HK-2 (cell line): ENCODE results near the gene PLEKHA5.

Source experiments
- DNase-seq: peaks from one replicate; pipeline ENCODE4 v3.0.0-alpha.2; 2018; ENCODE audit not compliant: unreplicated experiment

Gene PLEKHA5

DNA sequence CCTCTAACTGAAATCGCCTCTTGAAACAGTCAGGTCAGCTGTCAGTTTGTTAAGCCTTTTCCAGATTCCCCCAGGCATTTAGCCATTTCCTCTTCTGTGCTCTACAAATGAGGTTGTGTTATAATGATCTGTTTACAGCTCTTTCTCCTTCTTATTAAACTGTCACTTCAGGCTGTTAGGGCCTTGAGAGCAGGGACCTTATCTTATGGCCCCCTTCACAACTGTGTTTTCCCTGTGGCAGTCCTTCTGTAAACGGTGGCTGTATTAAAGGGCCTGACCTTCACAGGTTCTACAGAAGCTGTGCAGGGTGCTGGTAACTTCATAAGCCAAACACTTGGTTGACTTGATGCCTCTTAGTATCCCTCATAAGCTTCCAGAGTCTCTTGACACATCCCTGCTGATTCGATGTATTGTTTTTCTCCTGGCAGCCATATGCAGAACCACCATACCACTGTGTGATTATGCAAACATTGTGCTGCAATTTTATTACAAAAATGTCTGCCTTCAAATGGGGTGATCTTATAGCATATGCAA, 104.7 kb downstream of the PLEKHA5 start:
- DNase-seq = no peak

DNA sequence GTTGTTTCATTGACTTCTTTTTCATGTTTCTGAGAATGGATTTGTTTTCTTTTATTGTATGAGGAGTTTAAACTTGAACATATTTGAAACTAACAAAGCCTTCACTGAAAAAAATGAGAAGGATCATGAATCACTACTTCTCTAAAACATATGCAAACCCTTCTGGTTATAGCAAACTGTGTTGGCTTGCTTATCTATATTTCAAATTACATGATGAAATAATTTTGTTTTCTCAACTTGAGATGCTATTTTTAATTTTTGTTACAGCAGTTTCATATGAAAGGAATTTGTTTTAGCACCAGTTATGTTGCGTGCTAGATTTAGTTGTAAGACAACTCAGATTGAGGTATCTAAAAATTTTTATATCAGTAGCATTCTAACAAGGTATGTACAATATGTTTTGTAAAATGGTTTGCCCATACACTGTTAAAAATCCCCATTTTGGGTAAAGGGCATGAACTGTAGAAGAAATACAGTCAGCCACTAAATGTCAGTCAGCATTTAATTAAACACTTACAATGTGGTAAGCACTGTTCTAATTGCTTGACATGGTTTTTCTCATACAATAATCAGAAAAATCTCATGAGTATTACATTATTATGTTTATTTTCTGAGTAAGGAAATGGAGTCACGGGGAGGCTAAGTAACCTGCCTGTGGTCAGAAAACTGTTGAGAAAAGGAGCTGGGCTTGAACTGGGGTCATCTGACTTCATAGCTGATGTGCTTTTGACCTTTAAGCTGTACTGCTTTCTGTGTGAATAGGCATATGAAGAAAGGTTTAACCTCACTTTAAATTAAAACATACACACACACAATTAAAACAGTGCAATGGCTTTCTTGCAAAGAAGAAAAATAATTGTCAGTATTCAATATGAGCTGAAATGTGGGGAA, 105.7 kb downstream of the PLEKHA5 start:
- DNase-seq = no peak

DNA sequence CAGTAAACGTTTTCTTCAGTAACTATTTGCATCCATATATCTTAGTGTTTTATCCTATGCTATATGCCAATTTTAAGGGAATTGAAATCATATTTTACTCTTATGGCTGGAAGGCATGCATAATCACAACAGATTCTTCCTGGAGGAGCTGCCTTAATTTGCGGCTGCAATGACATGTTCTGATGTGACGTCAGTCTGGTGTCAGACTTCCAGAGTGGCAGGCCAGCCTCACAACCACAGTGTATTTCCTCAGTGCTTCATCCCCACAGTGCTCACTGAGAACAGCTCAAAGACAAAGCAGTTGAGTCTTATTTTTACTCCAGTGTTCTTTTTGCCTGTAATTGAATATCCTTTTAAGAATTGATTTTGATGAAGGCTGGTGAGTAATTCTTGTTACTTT, 107.1 kb downstream of the PLEKHA5 start:
- no peak for DNase-seq

DNA sequence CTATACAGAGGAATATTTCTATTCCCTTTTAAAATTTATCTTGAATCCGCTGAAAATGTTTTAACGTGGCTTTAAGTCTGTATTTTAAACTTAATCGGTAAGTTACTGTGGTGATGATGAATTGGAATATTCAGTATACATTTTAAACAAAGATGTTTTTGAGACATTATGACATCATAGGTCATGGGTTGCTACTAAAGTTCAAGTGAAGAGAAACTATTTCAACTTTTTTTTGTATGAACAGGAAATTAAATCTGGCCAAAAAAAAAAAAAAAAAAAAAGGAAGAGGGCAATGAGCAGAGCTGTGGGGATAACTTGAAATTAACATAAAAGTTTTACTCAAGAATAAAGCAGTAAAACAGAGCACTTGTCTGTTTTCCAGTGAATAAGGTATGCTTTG, 109.0 kb downstream of the PLEKHA5 start:
- no peak for DNase-seq

DNA sequence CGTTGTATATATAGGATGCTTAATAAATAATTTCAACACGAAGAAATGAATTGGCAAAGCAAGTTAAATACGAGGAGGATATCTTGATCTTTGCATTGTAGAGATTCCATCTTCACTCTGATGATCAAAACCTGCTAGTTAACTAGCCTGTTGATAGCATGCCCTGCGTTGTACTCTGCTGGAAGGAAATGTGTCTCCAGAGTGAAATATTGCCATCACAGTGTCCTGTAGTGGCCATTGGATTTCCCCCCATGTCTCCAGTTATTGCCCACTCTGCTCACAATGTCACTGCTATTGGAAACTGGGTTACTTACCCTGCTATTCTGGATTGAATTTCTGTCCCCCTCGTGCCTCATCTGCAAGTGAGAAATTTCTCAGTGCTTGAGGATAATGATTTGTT, 109.6 kb downstream of the PLEKHA5 start:
- DNase-seq = no peak

DNA sequence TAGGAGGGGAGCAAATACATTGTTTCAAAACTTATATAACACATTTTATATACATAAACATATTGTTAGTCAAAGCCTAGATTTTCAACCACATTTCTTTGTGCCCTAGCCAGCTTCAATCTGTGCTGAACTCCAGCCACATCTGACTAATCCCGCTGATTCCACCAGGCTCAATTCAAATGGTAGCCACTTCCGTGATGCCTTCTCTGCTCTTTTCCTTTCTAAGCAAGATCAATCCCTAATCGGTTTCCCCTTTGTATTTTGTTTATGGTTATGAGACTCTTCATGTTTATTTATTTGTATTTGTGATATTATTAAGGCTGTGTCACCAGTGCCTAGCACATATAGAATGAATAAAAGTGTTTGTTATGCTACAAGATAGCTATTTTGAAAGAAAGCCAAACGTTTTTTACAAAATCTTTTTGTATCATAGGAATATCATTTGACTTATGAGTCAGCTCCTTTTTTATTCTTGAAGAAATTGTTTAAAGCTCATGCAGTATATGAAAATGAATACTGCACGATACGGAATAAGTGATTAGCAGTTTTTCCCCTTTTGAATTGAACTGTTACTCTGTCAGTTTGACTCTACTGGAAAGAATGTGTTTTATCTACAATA, 110.2 kb downstream of the PLEKHA5 start:
- no peak for DNase-seq

DNA sequence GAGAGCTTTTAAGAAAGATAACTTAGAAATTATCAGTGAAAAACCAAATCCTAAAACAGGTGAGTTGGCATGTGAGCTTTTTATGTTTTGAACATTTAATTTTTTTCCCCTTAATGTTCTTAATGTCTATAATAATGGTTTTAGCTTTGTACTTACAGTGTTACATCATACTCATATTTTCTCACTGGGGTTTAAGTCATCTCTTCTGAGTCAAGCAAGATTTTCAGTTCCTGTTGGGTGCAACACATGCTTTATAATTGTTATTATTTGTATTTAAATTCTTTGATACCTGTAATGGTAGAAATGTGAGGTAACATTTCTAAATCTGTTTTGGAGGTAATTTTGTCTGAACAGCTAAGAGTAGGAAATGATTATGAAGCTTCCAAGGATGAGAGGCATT, 113.0 kb downstream of the PLEKHA5 start:
- no peak for DNase-seq

DNA sequence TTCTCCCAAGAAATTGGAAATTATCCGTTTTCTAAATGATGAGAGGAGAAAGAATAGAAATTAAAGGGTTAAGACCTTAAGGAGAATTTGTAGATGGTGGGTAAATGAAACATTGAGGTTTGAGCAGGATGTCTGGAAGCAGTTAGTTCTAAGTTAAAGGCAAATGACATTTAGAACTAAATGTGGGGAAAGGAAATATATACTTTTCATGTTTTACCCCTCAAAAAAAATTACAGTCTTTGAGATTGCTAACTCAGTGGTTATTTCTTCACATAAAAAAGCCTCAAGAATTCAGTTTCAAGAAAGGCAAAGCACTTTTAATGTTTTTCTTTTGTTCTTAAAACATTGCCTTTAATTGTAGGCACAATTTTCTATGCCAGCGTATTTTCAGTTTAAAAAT, 114.0 kb downstream of the PLEKHA5 start:
- DNase-seq = no peak

DNA sequence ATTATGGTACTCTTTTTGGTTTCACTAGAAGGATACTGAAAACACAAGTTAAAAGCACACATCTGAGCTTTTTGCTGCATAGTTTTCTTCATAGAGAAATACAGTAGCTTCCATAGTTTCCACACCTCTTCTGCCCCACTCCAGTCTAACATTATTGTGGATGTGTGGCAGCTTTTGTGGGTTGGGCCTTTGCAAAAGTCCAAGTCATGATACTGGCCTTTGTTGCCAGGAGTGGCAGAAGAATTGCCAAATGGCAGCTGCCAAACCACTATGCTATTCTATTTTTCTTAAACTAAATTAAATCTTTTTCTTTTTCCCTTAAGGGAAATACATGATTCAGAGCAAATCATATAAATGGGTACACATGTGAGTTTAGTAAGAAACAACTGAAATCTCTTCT, 114.8 kb downstream of the PLEKHA5 start:
- DNase-seq = no peak

DNA sequence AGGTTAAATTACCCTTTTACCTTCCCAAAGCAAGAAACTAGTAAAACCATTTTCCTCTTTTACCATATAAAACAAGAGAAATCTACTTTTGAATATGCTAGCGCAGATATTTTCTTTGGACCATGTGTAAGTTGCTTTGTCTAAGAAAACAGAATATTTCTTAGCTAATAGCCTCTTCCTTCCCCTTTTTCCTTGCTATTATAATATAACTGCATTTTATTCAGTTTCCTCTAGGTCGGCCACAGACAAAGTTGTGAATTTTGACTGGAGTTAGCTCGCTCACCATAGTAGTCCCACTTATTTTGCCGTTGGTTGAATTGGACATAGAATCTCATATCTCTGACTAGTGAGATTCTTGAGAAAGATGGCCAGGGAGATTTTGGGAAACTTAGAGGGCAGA, 115.6 kb downstream of the PLEKHA5 start:
- no peak for DNase-seq

DNA sequence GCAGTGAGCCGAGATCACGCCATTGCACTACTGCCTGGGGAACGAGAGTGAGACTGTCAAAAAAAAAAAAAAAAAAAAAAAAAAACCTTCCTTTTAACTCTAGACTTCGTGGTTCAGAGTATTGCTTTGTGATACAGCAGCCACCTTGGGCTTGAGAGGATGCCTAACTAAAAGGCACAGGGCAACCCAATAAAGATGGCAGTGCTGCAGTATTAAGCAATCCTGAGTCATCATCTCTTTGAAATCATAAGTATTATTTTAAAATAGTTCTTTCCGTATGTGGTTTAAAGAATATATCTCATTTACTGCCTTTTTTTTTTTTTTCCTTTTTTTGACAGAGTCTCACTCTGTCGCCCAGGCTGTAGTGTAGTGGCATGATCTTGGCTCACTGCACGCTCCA, 116.1 kb downstream of the PLEKHA5 start:
- DNase-seq = no peak

DNA sequence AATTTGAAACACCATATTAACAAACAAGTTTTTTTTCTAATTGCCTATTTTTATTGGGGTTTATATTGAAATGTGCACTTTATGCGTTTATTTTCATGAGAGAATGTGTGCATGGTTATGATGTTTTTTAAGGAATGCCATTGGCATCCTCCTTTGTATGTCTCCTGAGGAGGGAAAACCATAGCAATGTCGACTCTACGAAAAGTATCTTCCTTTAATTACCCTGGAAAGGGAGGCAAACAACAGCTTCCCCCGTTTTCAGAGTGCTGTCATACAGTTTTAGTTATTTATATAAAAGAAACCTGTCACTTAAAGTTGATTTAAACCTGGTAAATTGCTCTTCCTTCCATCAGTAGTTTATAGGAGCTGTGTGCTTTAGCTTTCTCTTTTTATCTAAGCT, 117.4 kb downstream of the PLEKHA5 start:
- no peak for DNase-seq

DNA sequence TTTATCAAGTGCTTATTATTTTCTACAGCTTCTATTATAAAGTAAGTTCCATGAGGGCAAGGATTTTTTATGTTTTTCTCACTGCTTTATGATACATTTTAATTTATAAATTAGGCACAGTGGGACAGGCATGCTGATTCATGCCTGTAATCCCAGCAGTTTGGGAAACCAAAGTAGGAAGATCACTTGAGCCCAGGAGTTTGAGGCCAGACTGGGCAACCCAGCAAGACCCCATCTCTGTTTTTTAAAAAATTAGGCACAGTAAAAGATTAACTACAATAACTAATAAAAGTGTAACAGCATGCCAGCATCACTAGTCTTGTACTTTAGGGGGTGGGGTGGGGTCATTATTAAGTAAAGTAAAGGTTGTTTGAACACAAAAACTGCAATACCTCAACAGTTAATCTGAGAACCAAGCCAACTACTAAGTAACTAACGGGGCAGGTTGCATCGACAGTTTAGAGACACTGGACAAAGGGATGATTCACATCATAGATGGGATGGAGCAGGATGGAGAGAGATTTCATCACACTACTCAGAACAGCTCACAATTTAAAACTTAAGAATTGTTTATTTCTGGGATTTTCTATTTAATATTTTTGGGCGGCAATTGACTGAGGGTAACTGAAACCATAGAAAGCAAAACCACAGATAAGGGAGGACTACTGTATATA, 119.5 kb downstream of the PLEKHA5 start:
- no peak for DNase-seq

DNA sequence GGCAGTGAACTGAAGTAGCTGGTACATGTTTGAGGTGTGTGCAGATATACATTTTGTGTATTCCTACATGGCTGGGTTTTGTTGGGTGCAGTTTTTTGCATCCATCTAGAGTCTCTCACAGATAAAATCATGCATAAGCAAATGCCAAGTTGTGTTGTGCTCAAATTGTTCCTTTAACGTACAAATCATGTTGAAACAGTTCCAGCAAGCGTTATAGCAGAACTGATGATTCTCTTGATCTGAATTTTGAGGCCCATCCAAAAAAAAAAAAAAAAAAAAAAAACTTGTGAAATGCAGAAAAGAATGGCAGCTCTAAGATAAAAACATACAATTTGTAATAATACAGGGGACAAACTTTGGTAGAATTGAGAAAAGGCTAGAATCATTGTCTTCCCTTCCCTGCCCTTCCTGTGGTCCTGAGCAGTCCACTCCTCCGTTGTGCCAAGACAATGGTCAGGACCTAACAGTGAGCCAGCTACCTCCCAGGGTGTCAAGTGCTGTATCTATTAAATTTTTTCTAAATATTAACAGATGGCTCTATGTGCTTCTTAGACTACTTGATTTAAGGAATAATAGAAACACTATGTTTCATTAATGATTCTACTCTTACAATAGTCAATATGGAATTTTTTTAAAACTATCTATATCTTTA, 122.1 kb downstream of the PLEKHA5 start:
- DNase-seq = no peak

DNA sequence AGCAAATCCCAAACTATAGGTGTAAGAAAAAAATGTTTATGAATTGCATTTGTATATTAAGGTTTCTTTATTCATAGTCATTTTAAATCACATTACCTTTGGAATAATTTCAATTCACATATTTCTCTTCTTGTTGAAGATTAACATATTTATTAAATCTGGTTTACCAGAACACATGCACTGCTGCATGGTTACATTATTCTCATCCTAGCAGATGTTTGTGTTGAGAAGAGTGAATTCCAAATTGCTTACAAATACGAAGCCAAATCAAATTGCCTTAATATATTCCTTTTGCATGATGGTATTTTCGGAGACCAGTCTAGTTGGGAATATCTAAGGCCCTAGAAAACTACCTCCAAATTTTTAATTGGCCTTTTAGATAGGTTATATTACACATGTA, 130.6 kb downstream of the PLEKHA5 start:
- no peak for DNase-seq

DNA sequence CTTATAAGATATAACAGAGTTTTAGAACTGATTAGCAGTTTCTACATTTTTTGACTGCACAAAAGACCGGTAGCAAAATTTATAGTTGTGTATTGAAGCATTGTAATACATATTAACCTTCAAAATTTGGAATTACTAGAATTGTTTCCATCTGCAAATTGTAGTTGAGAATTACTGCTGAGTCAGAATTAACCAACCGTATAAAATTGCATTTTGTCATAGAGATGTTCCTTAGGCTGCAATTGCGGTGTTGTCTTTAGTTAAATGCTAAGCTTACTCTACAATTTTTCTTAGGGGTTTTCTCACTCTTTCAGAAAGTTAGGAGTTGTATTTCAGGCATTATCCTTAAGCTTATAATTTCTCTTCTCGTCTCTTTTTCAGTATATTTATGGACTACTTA, 132.2 kb downstream of the PLEKHA5 start:
- DNase-seq = no peak

DNA sequence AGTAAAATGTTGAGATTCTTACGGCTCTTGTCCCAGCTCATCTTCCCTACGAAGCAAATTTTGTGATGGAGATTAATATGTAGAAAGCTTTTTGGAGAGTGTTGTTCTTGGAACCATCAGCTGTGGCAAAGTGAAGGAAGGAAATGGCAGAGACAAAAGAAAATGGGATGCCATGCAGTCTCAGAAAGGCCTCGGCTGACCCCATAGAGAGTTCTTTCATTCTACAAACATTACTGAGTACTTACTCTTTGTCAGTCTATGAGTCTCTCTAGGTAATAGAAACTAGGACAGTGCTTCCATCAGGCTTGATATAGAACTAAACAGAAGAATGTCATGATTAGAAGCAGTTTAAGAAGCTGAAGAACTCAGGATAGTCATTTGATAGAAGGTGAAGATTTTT, 134.1 kb downstream of the PLEKHA5 start:
- DNase-seq = no peak

DNA sequence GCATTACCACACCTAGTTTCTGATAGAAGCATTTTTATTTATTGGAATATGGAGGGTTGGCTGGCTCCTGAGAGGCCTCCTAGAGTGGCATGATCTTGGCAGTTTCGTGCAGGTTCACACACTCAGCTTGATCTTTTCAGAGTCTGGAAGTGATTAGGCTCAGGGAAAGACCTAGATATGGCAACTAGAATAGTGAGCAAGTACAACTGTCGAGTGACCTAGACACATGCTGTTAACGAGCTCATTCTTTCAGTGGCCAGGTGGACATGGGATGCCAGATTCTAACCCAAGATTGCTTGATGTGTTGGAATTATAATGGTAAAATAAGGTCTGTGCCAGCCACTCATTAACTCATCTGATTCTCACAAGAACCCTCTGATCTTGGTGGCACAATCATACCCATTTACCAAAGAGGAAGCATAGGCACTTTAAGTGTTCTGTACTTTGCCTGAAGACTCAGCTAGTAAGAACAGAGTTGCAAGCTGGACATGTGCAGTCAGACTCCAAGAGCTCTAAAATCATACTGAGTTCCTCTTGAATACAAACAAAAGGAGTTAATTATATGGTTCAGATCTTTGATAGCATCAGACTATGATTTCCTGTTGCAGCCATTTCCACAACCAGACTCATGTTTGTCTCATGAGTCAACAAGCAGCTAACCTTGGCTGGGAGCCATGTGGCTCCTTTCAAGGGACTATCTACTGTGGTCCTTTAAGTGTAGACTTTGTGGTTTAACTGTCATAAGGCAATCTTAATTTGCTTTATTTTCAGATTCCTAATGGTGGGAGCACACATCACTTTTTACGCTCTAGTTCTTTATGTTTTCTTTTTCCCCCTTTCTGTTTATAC, 144.2 kb downstream of the PLEKHA5 start:
- peak; percentile 76 for DNase-seq

DNA sequence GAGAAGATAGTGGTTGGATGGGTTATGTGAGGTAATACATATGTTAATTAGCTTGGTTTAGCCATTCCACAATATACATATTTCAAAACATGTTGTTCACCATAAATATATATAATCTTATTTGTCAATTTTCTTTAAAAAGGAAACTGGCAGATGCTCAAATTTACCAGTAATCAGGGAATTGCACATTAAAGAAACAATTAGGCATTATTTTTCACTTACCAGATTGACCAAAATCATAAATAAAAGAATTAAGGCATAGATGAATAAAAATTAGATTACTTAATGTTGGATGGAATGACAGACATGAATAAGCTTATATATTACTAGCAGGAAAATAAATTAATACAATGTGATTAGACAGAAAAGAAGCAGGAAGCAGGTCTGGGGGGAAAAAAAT, 147.2 kb downstream of the PLEKHA5 start:
- DNase-seq = no peak

DNA sequence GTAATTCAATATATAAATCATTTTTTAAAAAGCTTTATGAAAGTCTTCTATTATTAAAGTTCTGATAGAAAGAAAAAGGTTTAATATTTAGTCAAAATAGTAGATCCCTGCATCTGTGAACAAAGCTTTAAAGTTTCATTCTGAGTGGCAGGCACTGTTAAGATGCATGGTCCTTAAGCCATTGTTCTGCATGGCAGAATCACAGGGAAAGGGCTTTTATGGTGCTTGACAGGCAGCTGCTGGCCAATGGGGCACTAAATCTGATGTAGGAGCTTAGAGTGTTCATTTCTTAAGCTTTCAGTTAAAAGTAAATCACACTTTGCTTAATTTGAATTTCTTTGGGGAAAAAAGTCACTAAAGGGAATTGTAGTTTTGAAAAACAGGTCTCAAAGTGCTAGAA, 148.2 kb downstream of the PLEKHA5 start:
- no peak for DNase-seq

DNA sequence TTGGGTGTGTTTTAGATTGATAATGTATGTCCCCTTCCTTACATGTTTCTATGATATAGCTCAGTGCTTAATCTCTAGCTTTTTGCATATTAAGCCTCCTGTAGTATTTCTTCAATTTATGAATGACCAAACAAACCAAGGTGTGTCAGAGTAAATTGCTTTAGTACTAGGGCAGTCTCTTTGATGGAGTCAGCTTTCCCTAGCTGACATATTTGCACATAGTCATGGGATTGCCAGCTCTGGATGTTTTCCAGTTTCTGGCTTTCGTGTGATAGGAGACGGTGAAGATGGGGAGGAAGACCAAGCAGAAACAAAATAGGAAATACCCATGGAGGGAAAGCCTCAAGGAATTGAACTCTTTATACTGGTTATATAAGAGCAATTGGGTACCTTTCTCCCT, 148.9 kb downstream of the PLEKHA5 start:
- no peak for DNase-seq
